Kasumi-1 (cell line): ENCODE results near the gene TSPYL6.
A peak's percentile ranks its signal among the peaks of the same experiment; 100 is the strongest.

ENCODE experiments used
- DNase-seq, 2 experiments: peaks; one replicate each; lab custom pipeline; 2025; lab: John Stamatoyannopoulos, UW

TSPYL6 gene

DNA sequence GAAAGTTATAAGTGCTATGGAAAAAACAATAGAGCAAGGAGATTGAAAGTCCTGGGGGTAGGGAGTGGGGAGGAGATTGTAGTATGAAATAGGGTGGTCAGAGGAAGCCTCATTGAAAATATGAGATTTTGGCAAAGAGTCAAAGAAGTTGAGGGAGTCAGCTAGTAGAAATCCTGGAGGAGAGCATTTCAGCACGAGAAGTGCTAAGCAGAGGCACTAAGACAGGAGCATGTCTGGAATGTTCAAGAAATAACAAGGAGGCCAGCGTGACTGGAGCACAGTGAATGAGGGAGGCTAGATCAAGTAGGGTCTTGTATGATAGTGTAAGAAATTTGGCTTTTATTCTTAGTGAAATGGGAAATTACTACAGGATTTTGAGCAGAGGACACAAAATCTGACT is 2.1 kb upstream of the TSPYL6 start:
- no peak for DNase-seq

DNA sequence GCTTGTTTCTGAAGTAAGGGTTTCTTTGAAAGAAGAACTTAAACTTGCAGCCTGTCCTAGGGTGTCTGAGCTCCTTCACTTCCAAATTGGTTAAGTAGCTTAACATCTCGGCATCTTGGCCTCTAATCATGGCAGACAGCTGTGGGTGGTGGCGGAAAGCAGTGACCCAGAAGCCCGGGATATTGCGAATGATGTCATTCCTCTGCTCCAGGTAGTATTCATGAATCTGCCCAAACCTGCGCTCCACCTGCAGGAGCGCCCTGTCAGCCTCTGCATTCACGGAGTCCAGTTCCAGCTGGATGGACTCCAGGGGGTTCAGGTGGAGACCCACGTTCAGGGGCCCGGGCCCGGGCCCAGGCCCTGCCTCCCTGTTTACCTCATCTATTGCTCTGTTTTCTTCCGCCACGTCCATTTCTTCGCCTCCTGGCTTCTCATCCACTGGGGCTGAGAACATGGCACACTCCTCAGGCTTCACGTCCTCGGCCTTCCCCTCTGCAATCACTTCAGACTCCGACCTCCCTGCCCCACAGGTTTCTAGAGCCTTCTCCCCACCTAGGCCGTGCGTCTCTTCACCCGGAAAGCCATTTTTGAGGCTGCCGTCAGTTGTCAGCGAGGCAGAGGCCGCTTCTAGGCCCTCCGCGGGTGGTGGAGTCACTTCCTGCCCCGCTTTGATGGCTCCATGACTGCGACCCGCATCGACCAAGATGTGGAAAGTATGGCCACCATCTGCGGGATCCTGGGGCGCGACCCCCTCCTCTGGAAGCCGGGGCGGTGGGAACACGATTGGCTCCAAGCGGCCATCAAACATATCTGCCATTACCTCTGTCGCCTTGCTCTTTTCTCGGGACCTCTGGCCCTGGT is 569 bp downstream of the TSPYL6 start:
- DNase-seq = no peak

DNA sequence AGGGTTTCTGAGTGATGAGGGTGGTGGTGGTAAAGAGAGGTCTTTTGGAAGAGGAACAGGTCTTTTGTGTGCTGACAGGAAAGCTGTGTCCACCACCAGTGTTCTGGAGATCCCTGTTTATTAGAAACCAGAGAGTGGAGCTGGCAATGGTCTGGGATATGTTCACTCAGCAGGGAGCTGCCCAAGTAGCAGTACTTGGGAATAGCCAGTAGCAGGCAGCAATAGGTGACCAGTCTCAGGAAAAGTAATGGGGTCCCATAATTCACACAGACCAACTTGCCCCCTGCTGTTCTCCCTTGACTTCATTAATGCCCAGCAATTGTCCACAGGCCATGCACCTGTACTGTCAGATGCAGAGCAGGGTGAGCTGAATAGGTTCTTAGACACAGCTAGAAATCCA is 1.8 kb downstream of the TSPYL6 start:
- DNase-seq = no peak

DNA sequence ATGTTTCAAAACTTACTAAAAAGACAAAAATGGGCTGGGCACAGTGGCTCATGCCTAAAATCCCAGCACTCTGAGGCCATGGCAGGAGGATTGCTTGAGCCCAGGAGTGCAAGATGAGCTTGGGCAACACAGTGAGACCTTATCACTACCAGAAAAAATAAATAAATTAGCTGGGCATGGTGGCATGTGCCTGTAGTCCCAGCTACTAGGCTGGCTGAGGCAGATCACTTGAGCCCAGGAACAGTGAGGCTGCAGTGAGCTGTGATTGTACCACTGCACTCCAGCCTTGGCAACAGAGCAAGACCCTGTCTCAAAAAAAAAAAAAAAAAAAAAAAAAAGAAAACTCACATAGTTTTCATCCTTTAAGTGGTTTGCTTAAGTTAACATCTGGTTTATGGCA is 6.4 kb downstream of the TSPYL6 start:
- DNase-seq = no peak

DNA sequence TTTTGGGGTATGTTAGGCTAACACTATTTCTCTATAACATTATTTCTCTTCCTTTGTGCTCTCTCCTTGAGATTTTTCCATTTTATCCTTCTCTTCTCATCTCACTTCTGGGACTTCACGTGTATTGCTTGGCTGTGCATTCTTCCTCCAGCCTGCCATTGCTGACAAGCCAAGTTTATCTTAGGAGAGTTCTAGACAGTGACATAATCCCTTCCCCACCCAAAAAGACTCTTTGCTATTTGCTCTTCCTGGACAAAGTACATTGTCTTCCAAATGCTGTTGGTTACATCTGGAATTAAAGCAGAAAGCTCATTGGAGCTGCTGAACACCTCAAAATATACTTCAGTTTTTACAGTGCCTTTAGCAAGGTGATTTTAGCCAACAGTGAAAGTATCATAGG is 8.9 kb downstream of the TSPYL6 start:
- DNase-seq = no peak

DNA sequence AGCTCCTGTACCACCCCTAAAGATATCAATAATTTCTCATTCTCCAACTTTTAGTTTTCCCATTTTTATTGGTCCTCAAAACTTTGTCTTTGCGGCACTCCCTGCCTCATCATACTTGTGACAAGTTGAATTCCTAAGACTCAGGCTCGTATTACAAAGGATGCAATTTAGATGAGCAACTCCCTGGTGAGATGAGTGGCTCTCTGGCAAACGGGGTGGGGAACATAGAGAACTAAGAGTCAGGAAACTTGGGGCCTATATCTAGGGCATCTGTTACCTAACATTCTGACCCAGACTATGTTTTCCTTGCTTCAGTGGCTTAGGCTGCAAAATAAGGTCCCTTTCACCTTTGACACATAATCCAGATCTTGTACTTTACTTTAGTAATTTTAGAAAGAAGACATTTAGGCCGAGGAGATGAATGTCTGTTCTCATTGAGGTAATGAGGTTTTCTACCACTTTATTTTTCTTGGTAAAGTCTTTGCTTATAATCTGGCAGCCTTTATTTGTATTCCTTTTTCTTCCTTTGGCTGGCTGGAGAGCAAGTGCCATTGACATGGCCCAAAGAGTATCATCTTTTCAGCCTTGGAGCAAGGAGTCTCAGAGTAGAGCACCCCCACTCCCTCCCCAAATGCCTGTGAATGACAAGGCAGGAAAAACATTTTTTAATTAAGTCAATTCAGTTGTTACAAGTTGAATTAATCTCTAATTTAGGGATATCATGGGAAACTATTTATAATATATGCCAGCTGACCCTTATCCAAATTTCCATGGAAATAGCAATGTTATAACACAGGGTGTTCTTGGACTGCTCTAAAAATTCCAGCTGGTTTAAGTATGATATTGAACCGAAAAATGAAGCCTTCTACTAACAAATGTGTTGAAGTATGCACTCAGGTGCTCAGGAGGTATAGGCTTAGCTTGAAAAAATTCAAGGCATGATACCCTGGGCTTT is 15.2 kb downstream of the TSPYL6 start:
- no peak for DNase-seq

DNA sequence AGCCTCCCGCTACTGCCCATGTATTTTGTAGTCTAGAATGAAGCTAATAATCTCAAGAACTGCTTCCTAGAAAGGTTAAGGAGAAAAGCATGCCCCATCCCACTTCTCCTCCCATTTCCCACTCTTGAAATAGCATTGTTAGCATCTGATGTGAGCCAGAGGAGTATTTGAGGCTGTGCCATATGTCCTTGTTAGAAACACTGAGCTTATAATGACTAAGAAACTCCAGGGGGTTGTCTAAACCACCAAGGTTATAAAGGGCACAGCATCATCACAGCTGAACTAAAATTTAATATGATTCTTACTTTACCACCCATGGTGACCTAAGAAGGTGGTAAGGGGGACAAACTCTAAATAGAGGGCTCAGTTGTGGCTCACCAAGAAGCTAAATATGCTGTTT is 16.6 kb downstream of the TSPYL6 start:
- DNase-seq = no peak

DNA sequence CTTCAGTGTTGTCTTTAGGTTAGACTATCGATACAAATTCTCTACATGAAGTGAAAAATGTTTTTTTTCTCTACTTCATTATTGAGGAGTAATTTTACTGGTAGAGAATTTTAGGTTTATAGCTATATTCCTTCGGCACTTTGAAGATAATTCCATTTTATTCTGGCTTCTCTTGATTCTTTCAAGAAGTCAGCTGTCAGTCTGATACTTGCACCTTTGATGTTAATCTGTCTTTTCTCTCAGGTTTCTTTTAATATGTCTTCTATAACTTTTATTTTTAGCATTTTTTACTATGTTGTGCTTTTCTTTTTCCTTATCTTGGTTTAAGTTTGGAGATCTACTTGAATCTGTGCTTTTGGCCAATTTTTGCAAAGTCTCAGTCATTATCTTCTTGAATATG is 18.6 kb downstream of the TSPYL6 start:
- DNase-seq = no peak

DNA sequence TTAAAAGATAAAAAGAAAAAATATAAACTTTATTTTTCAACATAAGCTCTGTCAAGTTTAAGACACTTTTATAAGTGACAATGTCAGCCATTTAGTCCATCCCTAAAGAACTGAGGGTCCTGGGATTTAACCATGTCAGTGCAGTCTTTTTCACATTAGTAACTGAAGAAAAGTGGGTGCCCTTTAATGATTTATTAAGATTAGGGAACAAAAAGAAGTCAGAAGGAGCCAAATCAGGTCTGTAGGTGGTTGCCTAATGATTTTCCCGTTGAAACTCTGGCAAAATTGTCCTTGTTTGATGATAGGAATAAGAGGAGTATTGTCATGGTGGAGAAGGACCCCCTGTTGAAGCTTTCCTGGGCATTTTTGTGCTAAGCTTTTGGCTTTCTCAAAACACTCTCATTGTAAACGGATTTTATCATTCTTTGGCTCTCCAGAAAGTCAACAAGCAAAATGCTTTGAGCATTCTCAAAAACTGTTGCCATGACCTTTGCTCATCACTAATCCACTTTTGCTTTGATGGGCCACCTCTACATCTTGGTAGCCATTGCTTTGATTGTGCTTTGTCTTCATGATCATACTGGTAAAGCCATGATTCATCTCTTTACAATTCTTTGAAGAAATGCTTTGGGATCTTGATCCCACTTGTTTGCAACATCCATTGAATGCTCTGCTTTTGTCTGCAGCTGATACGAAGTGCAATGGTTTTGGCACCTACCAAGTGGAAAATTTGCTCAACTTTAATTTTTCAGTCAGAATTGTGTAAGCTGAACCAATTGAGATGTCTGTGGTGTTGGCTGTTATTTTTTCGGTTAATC is 22.0 kb downstream of the TSPYL6 start:
- no peak for DNase-seq

DNA sequence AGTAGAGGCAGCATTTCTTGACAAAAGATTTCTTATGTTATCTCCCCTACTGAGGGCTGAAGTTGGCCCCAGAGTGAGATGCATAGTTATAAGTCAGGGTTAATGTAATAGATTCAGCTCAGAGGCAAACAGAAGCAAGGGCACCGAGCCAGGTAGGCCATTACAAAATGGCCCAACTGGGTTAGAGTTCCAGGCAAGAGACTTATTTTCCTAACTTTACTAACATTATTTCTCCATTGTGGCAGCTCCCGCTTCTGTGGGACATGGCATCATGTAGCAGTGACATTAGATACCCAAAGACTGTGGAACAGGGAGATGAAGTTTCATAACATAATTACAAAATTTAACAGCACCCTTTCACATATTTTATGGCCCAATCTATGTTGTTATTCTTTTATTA is 27.1 kb downstream of the TSPYL6 start:
- DNase-seq = no peak

DNA sequence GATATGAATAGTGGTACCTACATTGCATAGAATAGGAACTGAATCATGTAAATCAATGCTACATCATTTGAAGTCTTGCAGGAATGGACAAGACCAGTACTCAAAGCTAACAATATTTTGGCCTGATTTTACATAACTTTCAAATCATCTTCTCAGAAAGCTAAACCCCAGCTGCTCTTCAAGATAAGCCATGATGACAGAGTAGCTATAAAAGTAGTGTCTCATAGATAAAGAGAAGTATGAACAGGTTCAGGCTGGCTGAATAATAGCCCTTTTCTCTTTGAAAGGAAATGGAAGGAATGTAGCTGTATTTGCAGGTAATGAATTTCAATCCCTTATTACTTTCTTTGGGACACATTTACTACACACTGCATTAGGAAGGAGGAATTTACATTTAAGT is 28.2 kb downstream of the TSPYL6 start:
- no peak for DNase-seq

DNA sequence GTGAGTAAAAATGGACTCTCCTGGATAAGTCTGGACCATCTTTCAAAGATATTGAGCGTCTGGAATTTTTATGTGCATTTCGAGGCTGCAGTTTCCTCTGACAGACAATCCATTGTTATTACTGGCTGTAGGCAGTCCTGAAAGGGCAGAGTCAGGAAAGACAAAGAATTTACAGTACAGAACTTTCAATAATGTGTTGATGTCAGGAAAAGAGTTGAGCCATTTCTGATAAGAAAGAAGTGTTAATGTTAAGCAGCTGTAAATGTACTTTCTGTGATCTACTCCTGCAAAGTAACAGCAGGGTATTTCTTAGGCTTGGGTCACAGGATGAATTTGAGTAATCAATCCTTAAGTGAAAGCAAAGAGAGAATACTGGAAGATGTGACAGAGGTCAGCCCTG is 29.8 kb downstream of the TSPYL6 start:
- no peak for DNase-seq

DNA sequence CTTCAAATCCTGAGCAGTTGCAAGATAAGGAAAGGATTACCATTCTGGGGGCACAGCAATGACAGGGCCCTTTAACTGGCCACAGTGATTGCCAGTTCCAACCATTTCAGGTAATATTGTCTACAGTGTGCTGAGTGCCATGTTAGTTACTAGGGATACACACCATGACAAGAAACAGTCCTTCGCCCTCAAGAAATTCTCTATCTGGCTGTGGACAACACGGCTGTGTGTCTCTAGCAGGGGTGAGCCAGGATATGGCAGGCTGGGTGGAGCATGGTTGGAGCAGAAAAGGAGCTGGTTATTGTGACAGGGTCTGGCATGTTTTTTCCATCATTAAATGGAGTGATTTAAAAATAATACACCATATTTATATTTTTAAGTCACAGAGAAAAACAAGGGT is 31.0 kb downstream of the TSPYL6 start:
- no peak for DNase-seq

DNA sequence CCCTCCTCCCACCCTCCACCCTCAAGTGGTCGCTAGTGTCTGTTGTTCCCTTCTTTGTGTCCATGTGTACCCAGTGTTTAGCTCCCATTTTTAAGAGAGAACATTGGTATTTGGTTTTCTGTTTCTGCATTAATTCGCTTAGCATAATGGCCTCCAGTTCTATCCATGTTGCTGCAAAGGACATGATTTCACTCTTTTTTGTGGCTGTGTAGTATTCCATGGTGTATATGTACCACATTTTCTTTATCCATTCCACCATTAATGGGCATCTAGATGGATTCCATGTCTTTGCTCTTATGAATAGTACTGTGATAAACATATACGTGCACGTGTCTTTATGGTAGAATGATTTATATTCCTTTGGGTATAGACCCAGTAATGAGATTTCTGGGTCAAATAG is 42.9 kb downstream of the TSPYL6 start:
- no peak for DNase-seq

DNA sequence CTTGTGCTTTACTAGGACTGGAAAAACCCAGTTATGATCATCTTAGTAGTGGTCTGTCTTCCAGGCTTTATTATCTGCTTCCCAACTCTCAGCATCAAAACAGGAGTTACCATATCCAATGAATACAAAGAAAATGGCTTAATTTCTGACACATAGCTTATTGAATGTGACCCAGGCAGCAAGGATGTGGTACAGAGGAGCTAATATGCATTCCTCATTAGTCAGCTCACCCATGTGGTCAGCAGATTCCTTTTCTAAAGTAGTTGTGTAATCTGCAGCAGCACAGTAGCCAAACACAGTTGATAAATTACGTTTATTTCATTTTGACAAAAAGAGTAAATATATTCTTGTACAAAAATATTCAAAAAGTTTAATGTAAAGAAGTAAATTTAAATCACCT is 43.6 kb downstream of the TSPYL6 start:
- no peak for DNase-seq

DNA sequence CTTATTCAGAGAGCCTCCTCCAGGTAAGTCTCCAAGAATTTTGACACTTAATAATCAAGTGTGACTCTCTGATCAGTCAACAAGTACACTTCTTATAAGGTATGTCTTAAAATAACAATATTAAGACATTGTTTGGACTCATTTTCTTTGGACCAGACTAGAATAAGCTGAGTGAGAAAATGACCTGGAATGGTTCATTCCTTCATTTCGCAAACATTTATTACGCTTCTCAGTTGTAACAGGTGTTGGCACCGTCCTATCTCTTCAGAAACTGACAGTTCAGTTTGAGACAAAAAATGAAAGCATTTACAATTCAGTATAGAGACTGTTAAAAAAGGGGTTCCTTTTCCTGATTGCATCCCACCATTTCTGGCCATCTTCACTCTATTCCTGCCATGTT is 46.6 kb downstream of the TSPYL6 start:
- no peak for DNase-seq

DNA sequence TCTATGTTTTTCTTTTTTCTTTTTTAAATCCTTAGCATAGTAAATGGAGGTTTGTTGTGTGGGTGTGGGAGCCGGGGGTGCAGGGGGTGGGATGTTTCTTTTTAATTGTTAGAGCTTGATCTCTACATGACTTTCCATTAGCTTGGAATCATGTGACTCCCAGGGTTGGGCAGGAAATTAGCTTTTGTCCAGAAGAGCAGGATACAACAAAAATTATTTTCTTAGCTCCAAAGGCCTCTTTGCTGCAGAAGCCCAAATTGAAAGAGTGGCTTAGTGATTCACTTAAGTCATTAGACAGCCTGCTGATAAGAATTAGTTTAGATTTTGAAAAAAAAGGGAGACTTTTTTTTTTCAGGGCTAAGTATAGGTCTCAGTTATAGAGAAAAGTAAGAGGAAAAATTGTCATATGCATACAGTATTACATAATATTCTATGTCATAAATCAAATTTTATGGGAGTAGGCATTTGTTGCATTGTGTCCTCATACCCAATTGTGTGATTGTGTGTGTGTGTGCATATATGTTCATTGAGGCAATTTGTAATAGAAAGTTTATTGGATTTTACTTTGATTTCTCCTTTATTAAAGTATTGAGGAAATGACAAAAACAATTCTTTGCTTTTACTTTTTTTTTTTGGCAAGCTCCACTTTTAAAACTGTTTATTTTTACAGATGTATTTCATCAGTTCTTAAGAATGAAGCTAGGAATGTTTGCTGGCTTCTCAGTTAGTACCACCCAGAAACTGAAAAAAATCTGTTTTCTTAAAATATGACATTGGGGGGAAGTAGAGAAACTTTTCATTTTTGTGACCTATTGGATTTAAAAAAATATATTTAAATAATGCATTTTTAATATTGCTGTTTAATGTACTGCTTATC is 47.4 kb downstream of the TSPYL6 start:
- DNase-seq = no peak

DNA sequence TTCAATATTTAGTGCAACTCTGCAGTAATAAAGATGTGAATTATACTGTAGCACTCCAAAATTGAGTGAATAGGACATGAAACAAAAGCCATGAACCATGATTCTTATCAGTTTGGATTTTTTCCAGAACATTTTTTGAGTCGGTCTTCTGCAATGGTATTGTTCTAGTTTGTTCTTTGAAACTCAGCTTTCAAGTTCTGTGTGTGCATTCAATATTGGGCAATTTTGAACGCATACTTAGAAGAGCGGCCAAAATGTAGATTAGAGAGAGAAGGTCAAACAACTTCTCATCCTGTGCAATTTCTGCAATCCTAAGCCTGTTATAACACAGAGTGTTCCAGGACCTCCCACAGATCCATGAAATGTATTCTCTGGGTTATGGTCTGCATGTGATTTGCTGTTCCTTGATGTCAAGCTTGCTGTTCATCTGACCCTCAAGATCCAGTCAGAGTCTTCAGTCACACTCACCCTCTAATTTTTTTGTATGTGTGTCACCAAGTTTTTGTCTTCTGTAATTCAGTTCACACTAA is 48.3 kb downstream of the TSPYL6 start:
- DNase-seq = no peak

DNA sequence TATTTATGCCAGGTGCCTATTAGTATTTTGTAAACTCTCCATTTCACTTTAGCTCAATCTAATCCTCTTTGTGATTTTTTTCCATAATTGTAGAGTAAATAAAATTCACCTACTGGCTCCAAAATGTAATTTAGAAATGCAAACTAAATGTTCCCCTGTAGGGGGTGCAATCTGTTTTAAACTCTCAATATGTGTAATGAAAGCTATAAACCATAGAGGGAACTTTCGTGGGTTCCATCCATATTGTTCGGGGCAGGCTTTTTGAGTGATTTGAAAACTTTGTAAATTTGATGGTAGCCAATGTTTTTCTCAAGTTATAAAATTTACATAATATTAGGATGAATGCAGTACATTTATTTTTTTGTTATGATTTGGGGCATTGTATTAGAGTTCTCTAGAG is 49.4 kb downstream of the TSPYL6 start:
- DNase-seq = peak; percentile 44 to 63

DNA sequence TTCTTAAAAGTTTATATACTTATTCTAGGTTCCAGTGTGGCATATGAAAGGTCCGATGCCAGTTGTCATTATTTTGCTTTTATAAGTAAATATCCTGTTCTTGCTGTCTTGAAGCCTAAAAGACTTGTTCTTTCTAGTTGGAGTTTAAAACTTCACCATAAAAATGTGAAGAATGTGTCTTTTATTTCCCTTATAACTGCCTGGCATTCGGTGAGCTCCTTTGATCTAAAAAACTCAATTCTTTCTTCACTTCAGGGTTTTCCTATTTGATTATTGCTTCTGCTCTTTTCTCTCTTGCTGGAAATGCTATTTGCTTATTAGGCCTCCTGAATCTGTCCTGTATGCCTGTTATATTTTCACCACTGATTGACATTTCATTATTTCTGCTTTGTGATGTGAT is 51.6 kb downstream of the TSPYL6 start:
- no peak for DNase-seq
